Fibroblast of villous mesenchyme (primary cell): ENCODE results near the gene OR8A1. TPM values are rescaled to one million over a fixed set of nuclear protein-coding genes. Genes with fewer than 3 reads are reported as not detected.

Experiments
- DNase-seq: peaks from one replicate; pipeline ENCODE4 v3.0.0-alpha.2; 2010; ENCODE audit warnings: low read depth
- H3K4me3 ChIP-seq: 2 replicates; pipeline ENCODE4 v1.5.1; 2011; ENCODE audit warnings: low read depth, mild to moderate bottlenecking, low read length
- CTCF ChIP-seq: IDR thresholded peaks from 2 replicates; pipeline ENCODE4 v1.5.1; 2012; ENCODE audit warnings: low read depth, mild to moderate bottlenecking, low read length; ENCODE audit not compliant: insufficient read depth
- total RNA-seq: library from RNA; depleted of rRNA; stranded (reverse); fragments of >200 nt; gene quantifications from 2 replicates; pipeline ENCODE4 v1.2.3, GENCODE V29; 2012

The OR8A1 gene
- total RNA-seq, 1 donor, result not detected

GRCh38 chr11:124541204-124541603, 28.6 kb upstream of the OR8A1 start:
- no peak for TF ChIP-seq CTCF
- no peak for DNase-seq
- H3K4me3 ChIP-seq, result no peak overlapping the region

- TF ChIP-seq CTCF, result no peak
- H3K4me3 ChIP-seq, result no peak overlapping the region
- DNase-seq, result no peak
Observed at GRCh38 chr11:124543145-124543544, 26.7 kb upstream of the OR8A1 start.

GRCh38 chr11:124543554-124543953, 26.2 kb upstream of the OR8A1 start, which contains the start of gene OR8B12:
Gene OR8B12, minus strand, starts transcription at chr11:124543654. Its CDS starts 0 bp downstream, at chr11:124543654.
- TF ChIP-seq CTCF, result no peak
- DNase-seq, result no peak
- H3K4me3 ChIP-seq, result no peak within 1 kb of the TSS

- DNase-seq, result no peak
- TF ChIP-seq CTCF, result no peak
- H3K4me3 ChIP-seq, result no peak overlapping the region
Observed at GRCh38 chr11:124551189-124551588, 18.6 kb upstream of the OR8A1 start.

- no peak for DNase-seq
- TF ChIP-seq CTCF, result no peak
- H3K4me3 ChIP-seq, result no peak overlapping the region
Observed at GRCh38 chr11:124551987-124552386, 17.8 kb upstream of the OR8A1 start.

- H3K4me3 ChIP-seq, result no peak overlapping the region
- TF ChIP-seq CTCF, result no peak
- DNase-seq, result no peak
Observed at GRCh38 chr11:124556828-124557227, 13.0 kb upstream of the OR8A1 start.

- DNase-seq, result no peak
- no peak overlapping the region for H3K4me3 ChIP-seq
- TF ChIP-seq CTCF, result no peak
Observed at GRCh38 chr11:124570160-124570559, 363 bp downstream of the OR8A1 start.
